HUDEP-2 (cell line): ENCODE results near the gene SORCS2.

Experiments
- DNase-seq, 76 experiments: peaks; one replicate each; lab custom pipeline; 2025; ENCODE audit not compliant: unreplicated experiment in 76 of 76; lab: John Stamatoyannopoulos, UW

The SORCS2 gene

DNA sequence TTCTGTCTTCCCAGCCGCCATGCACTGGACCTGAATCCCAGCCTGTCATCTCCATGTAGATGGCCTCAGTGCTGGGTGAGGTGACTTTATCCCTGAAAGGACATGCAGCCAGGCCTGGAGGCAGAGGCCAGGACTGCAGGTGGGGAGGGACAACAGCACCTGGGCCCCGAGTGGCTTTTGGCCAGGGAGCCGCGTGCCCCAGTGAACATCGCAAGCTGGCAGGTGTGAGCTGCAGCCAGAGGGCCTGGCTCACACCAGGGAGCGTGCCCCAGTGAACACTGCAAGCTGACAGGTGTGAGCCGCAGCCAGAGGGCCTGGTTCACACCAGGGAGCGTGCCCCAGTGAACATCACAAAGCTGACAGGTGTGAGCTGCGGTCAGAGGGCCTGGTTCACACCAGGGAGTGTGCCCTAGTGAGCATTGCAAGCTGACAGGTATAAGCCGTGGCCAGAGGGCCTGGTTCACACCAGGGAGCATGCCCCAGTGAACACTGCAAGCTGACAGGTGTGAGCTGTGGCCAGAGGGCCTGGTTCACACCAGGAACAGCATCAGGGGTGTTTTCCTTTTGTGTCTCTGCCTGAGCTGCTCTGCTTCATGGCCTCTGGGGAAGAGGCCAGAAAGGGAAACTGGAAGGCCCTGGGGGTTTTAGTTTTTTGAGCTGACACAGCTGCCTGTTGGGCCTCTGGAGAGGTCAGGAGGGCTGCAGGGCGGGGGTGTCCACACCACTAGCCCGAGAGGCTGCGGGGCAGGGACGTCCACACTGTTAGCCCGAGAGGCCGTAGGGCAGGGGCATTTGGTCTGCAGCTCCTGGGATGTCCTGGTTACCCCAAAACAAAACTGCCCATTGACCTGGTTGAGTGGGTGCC lies 265.1 kb downstream of the SORCS2 start:
- no peak for DNase-seq

DNA sequence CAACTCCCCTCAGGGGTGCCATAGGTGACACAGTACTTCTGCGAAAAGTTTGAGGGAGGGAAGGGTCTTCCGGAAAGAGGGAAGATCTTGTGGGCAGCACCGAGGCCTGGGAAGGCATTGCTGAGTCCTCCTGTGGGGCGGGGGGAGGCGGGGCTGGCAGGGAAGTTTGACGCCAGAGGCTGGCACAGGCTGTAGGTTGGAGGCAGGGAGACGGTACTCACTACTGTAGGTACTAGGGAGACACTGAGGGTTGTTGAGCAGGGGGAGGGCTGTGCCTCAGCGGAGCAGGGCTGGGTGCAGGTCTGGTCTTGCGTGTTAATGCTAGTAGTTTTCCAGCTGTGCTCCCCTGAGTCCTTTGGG lies 265.7 kb downstream of the SORCS2 start:
- DNase-seq: no peak

- no peak for DNase-seq
Measured at GRCh38 chr4:7458477-7458876, 266.1 kb downstream of the SORCS2 start.

DNA sequence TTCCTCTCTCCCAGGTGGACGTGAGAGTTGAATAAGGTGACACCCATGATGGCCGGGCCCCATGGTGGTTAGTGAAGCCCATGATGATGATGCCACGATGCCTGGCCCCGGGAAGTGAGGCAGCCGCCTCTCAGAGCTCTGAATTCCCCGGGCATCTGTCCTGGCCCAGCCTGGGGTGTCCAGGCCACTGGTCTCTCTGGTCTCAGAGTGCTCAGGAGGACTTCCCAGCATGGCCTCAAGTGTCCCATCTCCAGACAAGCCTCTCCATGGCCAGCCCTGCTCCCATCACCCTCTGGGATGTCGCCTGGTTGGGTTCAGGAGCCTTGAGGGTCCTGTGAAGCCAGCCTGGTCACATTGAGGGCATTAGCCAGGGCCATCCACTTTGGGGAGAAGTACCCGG lies 267.1 kb downstream of the SORCS2 start:
- DNase-seq: no peak

GRCh38 chr4:7460566-7460965 lies 268.2 kb downstream of the SORCS2 start:
- DNase-seq: no peak

- no peak for DNase-seq
Measured at GRCh38 chr4:7461230-7461629, 268.9 kb downstream of the SORCS2 start.

DNA sequence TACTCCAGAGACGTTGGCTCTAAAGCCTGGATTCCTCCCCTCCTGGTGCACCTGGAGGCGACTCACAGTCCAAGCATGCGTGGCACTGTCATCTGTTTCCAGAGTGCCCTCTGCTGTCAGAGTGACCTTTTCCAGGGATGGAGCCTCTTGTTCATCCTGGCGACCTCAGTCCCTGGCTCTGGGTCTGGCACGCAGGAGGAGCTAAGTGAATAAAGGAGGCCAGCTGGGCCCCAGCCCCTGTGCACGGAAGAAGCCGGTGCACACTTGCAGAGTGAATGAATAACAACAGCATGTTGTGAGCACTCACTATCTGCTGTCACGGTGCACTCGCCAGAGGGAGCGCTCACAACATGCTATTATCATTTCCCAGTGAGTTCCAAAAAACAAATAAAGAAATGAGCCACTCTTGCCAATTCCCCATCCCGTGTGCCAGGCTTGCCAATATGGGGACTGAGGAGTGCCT lies 270.2 kb downstream of the SORCS2 start:
- no peak for DNase-seq

DNA sequence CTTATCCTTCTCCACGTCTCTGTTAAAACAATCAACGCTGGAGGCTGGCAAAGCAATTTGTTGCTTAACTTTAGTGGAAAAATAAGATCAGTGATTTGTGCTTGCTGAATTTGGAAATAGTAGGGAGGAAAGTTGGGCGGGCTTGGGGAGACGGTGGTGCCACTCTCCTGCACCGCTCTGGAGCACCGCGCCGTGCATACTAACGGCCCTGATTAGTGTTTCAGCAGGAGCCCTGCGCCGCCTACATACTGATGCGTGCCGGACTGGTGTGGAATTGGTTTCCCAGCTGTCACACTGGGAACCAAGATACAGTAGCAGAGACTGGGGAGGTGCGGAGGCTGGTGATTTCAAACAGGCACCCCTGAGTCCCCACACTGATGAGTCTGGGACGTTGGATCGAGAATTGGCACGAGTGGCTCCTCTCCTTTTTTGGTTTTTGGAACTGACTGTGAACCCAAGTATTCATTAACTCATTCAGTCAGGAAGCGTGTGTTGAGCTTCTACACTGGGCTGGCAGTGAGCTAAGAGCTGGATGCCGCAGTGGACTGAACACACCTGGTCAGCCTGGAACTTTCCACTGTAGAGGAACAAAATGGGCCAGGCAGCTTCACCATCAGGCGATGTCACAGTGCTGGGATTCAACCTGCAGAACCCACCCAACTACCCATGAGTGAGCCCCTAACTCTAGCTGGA lies 271.4 kb downstream of the SORCS2 start:
- DNase-seq: no peak

- no peak for DNase-seq
Measured at GRCh38 chr4:7464259-7464655, 271.9 kb downstream of the SORCS2 start.

GRCh38 chr4:7465017-7465416 lies 272.7 kb downstream of the SORCS2 start:
- no peak for DNase-seq

GRCh38 chr4:7466215-7466614 lies 273.9 kb downstream of the SORCS2 start:
- DNase-seq: no peak

- DNase-seq: no peak
Measured at GRCh38 chr4:7466904-7467303, 274.6 kb downstream of the SORCS2 start.

DNA sequence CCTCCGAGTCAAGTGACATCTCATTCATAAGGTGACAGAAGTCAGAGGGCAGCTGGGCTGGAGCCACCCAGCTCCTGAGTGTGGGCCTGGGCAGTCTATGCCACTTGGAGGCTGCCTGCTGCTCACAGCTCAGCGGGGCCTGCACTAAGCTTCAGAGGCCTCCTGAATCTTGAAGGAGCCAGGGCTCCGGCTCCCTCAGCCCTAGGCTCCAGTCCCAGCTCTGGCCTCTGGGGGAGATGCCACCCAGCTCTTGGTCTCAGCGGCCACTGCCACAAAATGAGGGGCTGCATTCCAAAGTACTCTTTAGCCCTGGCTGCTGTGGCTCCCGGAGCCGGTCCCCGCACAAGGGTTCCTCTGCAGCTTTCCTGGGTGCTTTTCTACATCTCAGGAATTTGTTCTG lies 275.1 kb downstream of the SORCS2 start:
- DNase-seq: no peak

DNA sequence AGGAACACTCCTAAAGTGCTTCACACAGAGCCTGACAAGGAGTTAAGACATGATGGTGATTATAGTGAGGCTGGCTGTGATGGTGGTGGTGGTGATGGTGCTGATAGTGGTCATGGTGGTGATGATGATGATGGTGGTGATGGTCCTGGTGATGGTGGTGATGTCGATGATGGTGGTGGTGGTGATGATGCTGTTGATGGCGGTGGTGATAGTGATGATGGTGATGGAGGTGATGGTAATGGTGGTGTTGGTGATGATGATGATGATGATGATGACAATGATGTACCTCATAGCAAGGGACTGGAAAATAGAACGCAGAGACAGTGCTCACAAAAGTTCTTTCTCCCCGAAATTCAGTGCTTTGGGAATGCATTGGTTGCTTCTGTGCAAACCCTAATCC lies 276.7 kb downstream of the SORCS2 start:
- no peak for DNase-seq

DNA sequence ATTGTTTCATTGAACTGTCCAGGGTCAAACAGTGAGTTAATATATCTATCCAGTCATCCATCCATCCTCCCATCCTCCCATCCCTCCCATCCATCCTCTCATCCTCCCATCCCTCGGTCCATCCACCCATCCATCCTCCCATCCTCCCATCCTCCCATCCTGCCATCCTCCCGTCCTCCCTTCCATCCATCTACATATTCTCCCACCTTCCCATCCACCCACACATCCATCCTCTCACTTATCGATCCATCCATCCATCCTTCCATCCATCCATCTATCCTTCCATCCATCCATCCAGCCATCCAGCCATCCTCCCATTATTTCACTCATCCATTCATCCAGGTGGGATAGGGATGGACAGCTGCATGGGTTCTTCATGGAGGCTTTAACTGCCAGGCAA lies 277.8 kb downstream of the SORCS2 start:
- no peak for DNase-seq

DNA sequence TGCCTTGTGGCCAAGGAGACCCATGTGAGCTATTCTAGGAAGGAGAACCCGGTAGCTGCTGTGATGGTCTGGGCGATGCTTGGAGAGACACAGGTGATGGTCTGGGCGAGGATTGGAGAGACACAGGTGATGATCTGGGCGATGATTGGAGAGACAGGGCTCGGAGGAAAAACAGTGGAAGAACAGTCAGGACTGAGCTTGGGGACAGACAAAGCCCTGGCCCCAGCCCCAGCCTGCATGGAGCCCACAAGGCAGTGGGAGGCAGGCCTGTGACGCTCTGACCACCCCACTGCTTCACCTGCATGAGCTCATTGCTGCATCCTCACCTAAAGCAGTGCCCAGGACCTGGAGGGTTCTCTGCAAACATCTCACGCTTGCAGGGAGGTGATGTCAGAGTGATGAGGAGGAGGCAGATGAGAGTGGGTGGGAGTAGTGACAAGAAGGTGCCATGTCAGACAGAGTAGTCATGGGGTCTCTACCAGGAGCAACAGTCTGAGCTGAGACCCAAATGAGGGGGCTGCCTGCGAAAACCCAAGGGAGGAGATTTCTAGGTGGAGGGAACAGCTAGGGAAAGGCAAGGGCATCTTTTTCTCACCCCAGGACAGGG lies 278.3 kb downstream of the SORCS2 start:
- no peak for DNase-seq

GRCh38 chr4:7472442-7473013 lies 280.2 kb downstream of the SORCS2 start:
- no peak for DNase-seq

DNA sequence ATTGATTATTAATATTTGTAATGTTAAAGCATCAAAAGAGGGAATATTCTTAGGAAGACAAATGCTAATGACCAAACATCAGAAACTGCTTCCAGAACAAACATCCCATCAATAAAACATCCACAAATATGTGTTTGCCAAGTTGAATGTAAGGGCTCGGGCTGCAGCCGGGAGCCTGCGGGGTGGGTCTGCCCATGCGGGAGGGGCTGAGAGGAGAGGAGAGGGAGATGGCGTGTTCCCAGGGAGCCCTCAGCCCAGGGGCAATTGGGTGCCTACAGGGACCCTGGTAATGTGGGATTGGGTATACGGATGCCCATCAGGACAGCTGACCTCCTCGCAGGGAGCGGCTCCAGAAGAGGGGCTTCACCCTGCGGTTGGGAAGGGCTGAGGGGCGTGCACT lies 280.7 kb downstream of the SORCS2 start:
- no peak for DNase-seq

- no peak for DNase-seq
Measured at GRCh38 chr4:7474320-7474719, 282.0 kb downstream of the SORCS2 start.

DNA sequence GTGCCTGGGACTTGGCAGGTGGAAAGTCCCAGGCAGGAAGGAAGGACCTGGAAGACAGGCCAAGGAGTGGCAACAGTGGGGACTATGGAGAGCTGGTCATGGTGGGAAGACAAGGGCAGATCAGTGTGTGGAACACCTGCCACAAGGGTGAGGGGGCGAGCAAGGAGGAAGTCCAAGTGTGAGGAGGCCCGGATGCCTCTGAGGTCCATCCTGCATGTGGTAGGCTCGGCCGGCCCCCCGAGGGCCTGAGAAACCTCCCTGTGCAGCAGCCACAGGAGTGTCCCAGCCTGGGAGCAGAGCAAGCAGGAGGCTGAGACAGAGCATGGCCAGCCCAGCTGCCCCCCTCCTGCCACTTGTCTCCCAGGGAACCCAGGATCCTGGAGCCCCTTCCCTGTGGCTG lies 282.9 kb downstream of the SORCS2 start:
- no peak for DNase-seq

DNA sequence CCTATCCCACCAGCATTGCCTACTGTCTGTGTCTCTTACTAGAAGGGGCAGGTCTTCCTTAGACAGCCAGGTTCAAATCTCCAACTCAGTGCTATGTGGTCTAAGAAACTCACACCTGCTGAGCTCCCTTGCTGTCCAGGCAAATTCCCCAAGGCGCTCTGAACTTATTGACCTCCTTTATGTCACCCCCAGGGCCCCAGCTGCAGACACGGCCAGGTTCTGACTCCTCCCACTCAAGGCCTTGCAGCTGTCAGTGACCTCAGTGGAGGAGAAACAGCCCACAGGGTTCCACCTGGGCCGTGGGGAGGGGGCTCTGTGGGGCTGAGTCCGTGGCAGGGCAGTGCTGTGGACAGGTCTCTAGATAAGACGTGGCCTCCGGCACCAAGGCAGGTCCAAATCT lies 284.5 kb downstream of the SORCS2 start:
- no peak for DNase-seq
